Endothelial cell (in vitro differentiated cells): ENCODE results near the gene PPP2R5D. TPM values are rescaled to one million over a fixed set of nuclear protein-coding genes. Genes with fewer than 3 reads are reported as not detected.

Source experiments
- DNase-seq: peaks from one replicate; pipeline ENCODE4 v3.0.0; 2021; ENCODE audit warnings: low spot score
- H3K27ac Mint-ChIP-seq: one replicate; pipeline ENCODE4 v1.8.0; 2021; ENCODE audit warnings: mixed read lengths, inconsistent platforms; ENCODE audit not compliant: unreplicated experiment
- H3K27me3 Mint-ChIP-seq: one replicate; pipeline ENCODE4 v1.8.0; 2021; ENCODE audit warnings: mild to moderate bottlenecking, moderate library complexity, mixed read lengths, inconsistent platforms; ENCODE audit not compliant: unreplicated experiment
- H3K36me3 Mint-ChIP-seq: one replicate; pipeline ENCODE4 v1.8.0; 2021; ENCODE audit warnings: mild to moderate bottlenecking, low read depth, mixed read lengths, inconsistent platforms; ENCODE audit not compliant: unreplicated experiment
- H3K4me1 Mint-ChIP-seq: one replicate; pipeline ENCODE4 v1.8.0; 2021; ENCODE audit warnings: mild to moderate bottlenecking, mixed read lengths, inconsistent platforms; ENCODE audit not compliant: unreplicated experiment
- H3K4me3 Mint-ChIP-seq: one replicate; pipeline ENCODE4 v1.8.0; 2021; ENCODE audit warnings: mild to moderate bottlenecking, mixed read lengths, inconsistent platforms; ENCODE audit not compliant: unreplicated experiment
- H3K9me3 Mint-ChIP-seq: one replicate; pipeline ENCODE4 v1.8.0; 2021; ENCODE audit warnings: mixed read lengths, inconsistent platforms; ENCODE audit not compliant: unreplicated experiment
- CTCF ChIP-seq: fragments of 200-600 bp; sonication (generic); IDR thresholded peaks from one replicate; pipeline ENCODE4 v1.5.0; 2021; ENCODE audit warnings: antibody characterized with exemption; ENCODE audit not compliant: unreplicated experiment
- total RNA-seq: library from RNA; stranded (reverse); fragmentation: NEBNext Ultra II Directional; extraction: Animal tissue kit (Norgen Biotek cat#: 25700); gene quantifications from one replicate; pipeline ENCODE4 v1.2.1, GENCODE V29; 2021; ENCODE audit not compliant: unreplicated experiment

The PPP2R5D gene
- total RNA-seq, 1 donor from 2014 or later, result 58.0 TPM

- Mint-ChIP-seq H3K9me3 (no peaks in the 10 kb centered on the region), H3K27me3 (peaks cover 15% of the 10 kb centered on the region), H3K36me3 (peaks cover 38% of the 10 kb centered on the region), H3K27ac (peak overlapping the region; percentile 96), H3K4me3 (peak overlapping the region; percentile 98), H3K4me1 (peaks cover 36% of the 10 kb centered on the region)
- DNase-seq, result no peak
- no peak for TF ChIP-seq CTCF
These were observed 68.6 kb downstream of the PPP2R5D start for GRCh38 chr6:43052842-43053544.

GRCh38 chr6:43053545-43054205 lies 69.3 kb downstream of the PPP2R5D start, which contains the start of gene CUL7:
CUL7 (minus strand) TSS chr6:43053851; CDS start chr6:43052788, 1,063 bp downstream.
- Mint-ChIP-seq H3K4me3 (peak within 1 kb of the TSS; percentile 98), H3K9me3 (no peaks in the 10 kb centered on the region), H3K36me3 (peaks cover 43% of the 10 kb centered on the region), H3K27ac (peak within 1 kb of the TSS; percentile 96), H3K27me3 (peaks cover 15% of the 10 kb centered on the region), H3K4me1 (peaks cover 41% of the 10 kb centered on the region)
- DNase-seq, result peak; percentile 85
- no peak for TF ChIP-seq CTCF

DNA sequence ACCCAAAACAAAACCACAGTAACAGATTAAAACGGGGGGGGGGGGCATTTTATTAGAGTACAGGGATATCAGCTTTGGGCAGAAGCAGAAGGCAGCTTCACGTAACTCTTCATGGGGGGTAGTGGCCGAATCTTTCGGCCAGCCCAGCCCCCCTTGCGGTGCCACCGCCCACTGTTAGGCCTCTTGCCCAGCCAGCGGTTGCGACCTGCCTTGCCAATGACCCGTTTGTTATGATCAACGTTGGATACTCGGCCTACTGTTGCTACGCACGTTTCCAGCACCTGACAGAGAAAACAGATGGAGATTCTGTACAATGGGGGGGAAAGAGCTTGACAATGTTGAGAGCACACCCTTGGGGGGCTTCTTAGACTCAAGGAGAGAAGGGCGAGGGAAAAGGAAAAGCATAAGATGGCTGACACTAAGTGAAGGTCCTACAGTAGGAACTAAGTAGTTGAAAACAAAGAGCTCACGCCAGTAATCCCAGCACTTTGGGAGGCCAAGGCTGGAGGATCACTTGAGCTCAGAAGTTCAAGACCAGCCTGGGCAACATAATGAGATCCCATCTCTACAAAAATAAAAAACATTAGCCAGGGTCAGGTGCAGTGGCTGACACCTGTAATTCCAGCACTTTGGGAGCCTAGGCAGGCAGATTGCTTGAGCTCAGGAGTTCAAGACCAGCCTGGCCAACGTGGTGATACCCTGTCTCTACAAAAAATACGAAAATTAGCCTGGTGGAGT lies 70.0 kb downstream of the PPP2R5D start:
- no peak for TF ChIP-seq CTCF
- H3K36me3 Mint-ChIP-seq, result peaks cover 38% of the 10 kb centered on the region
- no peak for DNase-seq
- peak overlapping the region; percentile 85 for H3K27ac Mint-ChIP-seq
- peak overlapping the region; percentile 92 for H3K4me3 Mint-ChIP-seq
- no peaks in the 10 kb centered on the region for H3K9me3 Mint-ChIP-seq
- peaks cover 15% of the 10 kb centered on the region for H3K27me3 Mint-ChIP-seq
- peaks cover 46% of the 10 kb centered on the region for H3K4me1 Mint-ChIP-seq

DNA sequence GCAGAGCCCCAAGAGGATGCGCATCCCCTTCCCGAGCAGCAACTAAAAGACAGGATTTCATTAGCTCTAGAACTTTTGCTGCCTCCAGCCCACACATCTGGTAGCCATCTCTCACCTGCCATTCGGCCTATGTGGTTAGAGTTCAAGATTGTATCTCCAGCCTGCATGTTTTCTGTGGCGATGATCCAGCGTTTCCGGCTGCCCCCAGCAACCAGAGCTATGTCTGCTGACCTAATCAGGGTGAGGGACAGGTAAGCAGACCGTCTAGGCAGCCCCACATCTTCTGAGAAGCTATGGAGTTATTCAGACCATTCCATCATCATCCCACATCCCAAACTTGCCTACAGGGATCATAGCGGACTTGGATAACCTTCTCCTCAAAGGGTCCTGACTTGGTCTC lies 71.6 kb downstream of the PPP2R5D start:
- Mint-ChIP-seq H3K36me3 (peaks cover 26% of the 10 kb centered on the region), H3K27me3 (peaks cover 20% of the 10 kb centered on the region), H3K4me3 (no peak overlapping the region), H3K27ac (no peak overlapping the region), H3K9me3 (no peaks in the 10 kb centered on the region), H3K4me1 (peaks cover 51% of the 10 kb centered on the region)
- TF ChIP-seq CTCF, result no peak
- no peak for DNase-seq
